Cerebellar nuclear complex (tissue), 1 donor: ENCODE data around the gene KIFC3.

Experiments used
- DNase-seq, 2 experiments: peaks; one replicate each; lab custom pipeline; 2025; lab: John Stamatoyannopoulos, UW

The KIFC3 gene

GRCh38 chr16:57765160-57765728 is 37.0 kb downstream of the KIFC3 start:
- DNase-seq, result no peak

DNA sequence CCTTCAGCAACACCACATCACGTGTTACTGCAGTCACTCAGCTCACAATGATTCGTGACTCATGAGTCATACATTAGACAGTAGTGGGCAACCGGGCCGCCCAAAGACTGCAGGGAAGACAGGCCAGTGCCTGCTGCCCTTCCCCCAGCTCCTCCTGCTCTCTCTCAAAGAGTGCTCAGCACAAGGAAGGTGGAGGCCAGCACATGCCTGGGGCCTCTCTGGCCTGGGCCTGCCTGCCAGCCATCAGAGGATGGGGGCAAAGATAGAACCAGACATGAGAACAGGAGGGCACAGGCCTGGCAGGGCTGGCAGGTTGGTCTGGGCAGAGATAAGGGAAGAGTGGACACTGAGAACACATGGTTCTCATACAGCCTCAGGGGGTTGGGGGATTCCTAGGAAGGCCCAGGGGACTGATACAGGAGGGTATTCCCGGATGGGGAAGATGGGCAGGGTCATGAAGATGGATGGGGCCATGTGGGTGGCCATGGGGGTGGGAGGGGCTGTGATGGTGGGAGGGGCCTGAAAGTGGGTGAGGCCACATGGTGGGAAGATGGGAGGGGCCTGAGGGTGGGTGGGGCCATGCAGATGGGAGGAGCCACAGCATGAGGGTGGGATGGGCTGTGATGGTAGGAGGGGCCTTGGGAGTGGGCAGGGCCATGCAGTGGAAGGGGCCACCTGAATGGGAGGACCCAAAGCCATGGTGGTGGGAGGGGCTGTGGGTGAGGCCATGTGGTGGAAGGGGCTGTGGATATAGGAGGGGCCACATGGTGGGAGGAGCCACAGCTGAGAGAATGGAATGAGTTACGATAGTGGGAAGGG is 37.7 kb downstream of the KIFC3 start:
- DNase-seq, result no peak

- no peak for DNase-seq
Observed at GRCh38 chr16:57764006-57764340, 38.3 kb downstream of the KIFC3 start.

DNA sequence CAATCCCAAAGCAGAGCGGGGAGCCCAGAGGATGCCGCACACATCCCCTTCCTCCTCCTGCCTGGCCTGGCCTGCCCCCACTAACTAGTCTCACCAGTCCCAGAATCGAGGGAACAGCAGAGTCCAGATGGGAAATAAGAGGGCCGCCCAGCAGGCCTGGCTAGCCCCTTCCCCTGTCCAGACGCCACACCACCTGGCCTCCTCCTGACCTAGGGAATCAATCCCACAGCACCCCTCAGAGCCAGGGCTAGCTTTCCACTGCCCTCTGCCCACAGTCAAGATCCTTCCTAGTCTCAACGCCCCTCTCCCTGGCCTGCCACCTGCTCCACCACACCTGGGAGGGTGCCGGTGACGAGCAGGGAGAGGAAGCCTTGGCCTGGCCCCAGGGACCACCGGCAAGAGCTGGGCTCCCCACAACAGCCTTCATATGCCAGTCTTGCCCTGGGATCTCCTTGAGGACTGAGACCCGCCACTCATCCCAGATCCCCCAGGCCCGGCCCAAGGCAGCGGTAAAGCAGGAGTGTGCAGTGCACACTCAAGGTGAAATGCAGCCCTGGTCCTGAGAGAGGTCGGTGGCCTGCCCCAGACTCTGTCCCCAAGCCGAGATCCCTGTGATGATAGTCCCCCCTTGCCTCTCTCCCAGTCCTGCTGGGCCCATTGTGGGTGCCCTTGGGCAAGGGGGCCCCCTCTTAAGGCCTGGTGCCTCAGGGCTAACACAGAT is 38.8 kb downstream of the KIFC3 start:
- DNase-seq, result no peak

DNA sequence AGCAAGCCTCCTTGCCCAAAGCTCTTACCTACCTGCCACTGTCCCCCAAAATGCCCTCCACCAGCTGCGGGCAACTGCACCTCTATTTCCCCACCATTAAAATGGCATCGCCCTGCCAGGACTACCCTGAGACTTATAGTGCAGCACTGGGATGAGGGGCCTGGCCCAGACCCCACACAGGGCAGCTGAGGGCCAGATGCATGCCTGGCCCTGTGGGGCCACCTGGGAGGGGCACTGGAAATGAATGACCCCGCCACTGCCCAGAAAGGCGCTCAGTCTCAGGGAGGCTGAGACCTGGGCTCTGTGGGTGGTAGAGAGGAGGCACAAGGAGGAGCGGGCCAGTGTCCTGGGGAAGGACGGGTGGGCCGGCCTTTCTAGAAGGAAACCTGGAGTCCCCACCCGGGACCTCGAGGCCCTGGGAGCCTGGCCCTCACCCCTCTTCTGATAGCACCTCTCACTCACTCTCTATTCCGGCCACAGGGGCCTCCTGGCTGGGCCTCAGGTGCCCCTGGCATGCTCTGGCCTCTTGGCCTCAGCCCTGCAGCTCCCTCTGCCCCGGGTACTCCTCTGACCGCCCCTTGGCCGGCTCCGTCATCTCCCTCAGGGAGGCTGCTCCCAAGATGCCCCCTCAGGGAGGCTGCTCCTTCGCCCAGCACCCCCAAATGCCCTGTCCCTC is 39.8 kb downstream of the KIFC3 start:
- DNase-seq, result no peak

DNA sequence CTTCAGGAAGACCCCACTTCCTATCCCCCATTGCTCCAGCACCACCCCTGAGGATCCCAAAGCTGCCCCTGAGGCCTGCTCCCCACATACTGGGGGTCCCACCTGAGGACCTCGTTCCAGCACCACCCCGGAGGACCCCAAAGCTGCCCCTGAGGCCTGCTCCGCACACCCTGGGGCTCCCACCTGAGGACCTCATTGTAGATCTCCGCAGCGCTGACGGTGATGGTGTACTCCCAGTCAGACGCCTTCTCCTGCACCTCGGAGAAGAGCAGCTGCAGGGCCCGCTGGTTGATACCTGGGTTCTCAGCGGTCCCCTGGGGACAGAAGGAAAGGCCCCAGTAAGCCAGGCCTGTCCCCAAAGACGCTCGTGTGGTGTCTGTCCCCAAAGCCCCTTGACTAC is 40.3 kb downstream of the KIFC3 start:
- no peak for DNase-seq

GRCh38 chr16:57761301-57761700 is 41.0 kb downstream of the KIFC3 start:
- no peak for DNase-seq

- DNase-seq, result no peak
Observed at GRCh38 chr16:57760357-57761160, 41.7 kb downstream of the KIFC3 start.

GRCh38 chr16:57759541-57760356 is 42.5 kb downstream of the KIFC3 start:
- DNase-seq, result no peak

GRCh38 chr16:57759131-57759530 is 43.2 kb downstream of the KIFC3 start:
- no peak for DNase-seq

GRCh38 chr16:57758331-57759117 is 43.8 kb downstream of the KIFC3 start:
- no peak for DNase-seq

- DNase-seq, result no peak
Observed at GRCh38 chr16:57757883-57758282, 44.4 kb downstream of the KIFC3 start.

GRCh38 chr16:57757326-57757786 is 44.9 kb downstream of the KIFC3 start:
- DNase-seq, result peak in 1 of 2 experiments; percentile 27

DNA sequence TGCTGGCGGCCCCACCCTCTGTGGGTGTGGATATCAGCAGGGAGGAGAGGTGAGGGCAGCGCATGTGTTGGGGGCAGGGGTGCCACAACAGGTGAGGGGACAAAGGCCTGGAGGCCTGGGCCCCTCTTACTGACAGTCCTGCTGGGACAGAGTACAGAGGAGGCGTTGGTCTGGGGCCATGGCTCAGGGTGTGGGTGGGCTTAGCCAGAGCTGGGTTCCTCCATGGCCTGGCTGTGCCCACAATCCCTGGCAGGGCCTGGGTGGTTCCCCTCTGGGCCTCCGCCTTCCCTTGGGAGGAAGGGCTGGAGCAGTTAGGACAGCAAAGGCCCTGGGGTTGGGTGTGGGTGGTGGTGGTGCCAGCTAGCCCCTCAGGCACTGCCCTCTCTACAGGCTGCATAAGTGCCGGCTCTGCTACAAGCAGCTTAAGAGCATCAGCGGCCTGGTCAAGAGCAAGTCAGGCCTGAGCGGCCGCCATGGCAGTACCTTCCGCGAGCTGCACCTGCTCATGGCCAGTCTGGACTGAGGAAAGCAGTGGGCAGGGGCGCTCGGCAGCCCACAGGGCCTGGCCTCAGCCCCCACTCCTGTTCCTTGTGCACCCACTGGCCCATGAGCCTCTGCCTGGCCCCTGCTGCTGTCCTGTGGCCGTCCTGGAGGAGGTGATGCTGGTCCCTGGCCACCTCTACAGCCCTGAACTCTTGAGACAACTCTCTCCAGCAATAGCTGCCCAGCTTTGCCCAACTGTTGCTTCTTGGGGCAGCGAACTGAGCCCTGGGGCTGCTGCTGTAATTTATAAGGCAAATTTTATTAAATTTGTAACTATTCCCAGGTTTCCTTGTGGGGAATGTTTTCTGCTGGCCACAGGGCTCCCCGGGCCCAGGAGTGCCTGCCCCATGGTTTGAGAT is 45.6 kb downstream of the KIFC3 start:
- DNase-seq, result no peak

GRCh38 chr16:57755726-57756423 is 46.4 kb downstream of the KIFC3 start:
- DNase-seq, result no peak

- no peak for DNase-seq
Observed at GRCh38 chr16:57755061-57755684, 47.1 kb downstream of the KIFC3 start.

DNA sequence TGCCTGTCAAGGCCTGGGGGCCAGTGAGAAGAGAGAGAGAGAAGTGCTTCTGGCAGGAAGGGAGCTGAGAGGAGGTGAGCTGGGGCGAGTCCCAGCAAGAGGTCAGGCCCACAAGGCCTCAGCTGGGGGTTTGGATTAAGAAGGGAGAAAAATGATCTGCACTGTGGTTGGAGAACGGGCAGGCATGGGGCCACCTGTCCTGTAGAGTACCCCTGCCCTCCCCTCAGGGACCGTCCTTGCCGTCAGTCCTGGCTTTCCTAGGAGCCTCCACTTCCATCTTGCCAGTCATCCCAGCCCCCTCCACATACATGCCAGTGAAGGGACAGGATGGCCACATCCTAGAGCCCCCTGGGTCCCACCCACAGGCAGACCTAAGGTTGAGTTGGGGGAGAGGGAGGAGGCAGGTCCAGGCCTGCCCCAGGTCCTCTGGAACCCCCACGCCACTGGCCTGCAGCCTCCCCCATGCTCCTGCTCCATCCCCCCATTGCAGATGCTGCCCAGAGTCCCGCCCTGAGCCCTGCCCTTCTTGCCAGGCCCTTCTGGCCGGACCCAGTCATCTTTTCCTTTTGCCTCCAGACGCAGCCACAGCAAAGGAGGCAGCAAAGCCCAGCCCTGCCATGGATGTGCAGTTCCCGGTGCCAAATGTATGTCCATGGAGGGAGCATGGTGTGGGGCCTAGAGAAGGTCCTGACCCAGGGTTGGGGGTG is 47.8 kb downstream of the KIFC3 start:
- DNase-seq, result no peak
